GM12878 (cell line): Measurements from ENCODE around the gene ATP4A. TPM values are rescaled to one million over a fixed set of nuclear protein-coding genes. Genes with fewer than 3 reads are reported as not detected.
"Not testable (repeated sequence)": the region's sequence is repeated elsewhere in the genome, so short reads cannot be mapped to it uniquely, and the experiment has no call there.

Experiments used
- ATAC-seq: fragments of 200-7000 bp; cut with Tn5 transposase; 3 replicates; pipeline ENCODE4 v1.9.1; 2020; ENCODE audit warnings: mild to moderate bottlenecking, moderate library complexity
- BruUV-seq: library from RNA; stranded (reverse); fragments of 400-500 nt; replicated peaks from 2 replicates; lab custom pipeline; 2021; lab: Mats Ljungman, UMichigan
- CTCF ChIA-PET: fragments of 300-600 bp; sonication (Branson Sonifier 250); formaldehyde crosslinking; extraction: SDS; loops from one replicate; lab custom pipeline; 2021; ENCODE audit warnings: inconsistent platforms; lab: Yijun Ruan, JAX
- POLR2A ChIA-PET: fragments of 350-600 bp; formaldehyde crosslinking; extraction: SDS; loops from one replicate; lab custom pipeline; 2021; ENCODE audit warnings: inconsistent platforms; lab: Charles Lee
- RAD21 ChIA-PET: fragments of 300-600 bp; sonication (Branson Sonifier 250); formaldehyde crosslinking; loops from one replicate; lab custom pipeline; 2023; ENCODE audit warnings: antibody characterized with exemption; ENCODE audit not compliant: unreplicated experiment; lab: Charles Lee
- SMC1A ChIA-PET: fragments of 300-600 bp; sonication (Branson Sonifier 250); formaldehyde crosslinking; loops from one replicate; lab custom pipeline; 2023; ENCODE audit not compliant: unreplicated experiment, uncharacterized antibody; lab: Charles Lee
- DNase-seq: peaks from one replicate; pipeline ENCODE4 v3.0.0-alpha.2; 2011; ENCODE audit warnings: low read depth, low spot score
- FAIRE-seq: peaks from 3 replicates; lab custom pipeline; 2011; peaks lifted over from hg19 to GRCh38; lab: Jason Lieb, UNC
- H2AFZ ChIP-seq: 2 replicates; pipeline ENCODE4 v1.6.0; 2011; ENCODE audit warnings: low read depth, low read length, control low read depth; ENCODE audit not compliant: control insufficient read depth
- H3K27ac ChIP-seq: 2 replicates; pipeline ENCODE4 v1.5.1; 2011; ENCODE audit warnings: control low read depth; ENCODE audit not compliant: control insufficient read depth, insufficient read depth
- H3K27me3 ChIP-seq, 2 experiments: replicated peaks in 1 of 2; 2 replicates each; pipeline versions ENCODE4 v1.6.0 to v1.6.1; 2011; ENCODE audit warnings: low read length in 1 of 2; ENCODE audit not compliant: control insufficient read depth in 2 of 2, insufficient read depth in 2 of 2
- H3K36me3 ChIP-seq, 2 experiments: 2 replicates each; pipeline ENCODE4 v1.5.1; 2011; ENCODE audit warnings: low read length in 1 of 2; ENCODE audit not compliant: control insufficient read depth in 2 of 2, insufficient read depth in 2 of 2
- H3K4me1 ChIP-seq: 2 replicates; pipeline ENCODE4 v1.6.1; 2011; ENCODE audit warnings: mild to moderate bottlenecking, low read length, moderate library complexity, mixed read lengths; ENCODE audit not compliant: control insufficient read depth, insufficient read depth
- H3K4me2 ChIP-seq: 2 replicates; pipeline ENCODE4 v1.6.0; 2011; ENCODE audit warnings: control low read depth; ENCODE audit not compliant: control insufficient read depth, insufficient read depth
- H3K4me3 ChIP-seq: fragments of 200-600 bp; sonication (generic); 2 replicates; pipeline ENCODE4 v1.5.1; 2016
- H3K79me2 ChIP-seq: 2 replicates; pipeline ENCODE4 v1.6.0; 2011; ENCODE audit warnings: low read length; ENCODE audit not compliant: control insufficient read depth, insufficient read depth
- H3K9ac ChIP-seq: 2 replicates; pipeline ENCODE4 v1.8.0; 2011; ENCODE audit warnings: low read length, control low read depth, mixed read lengths; ENCODE audit not compliant: control insufficient read depth, insufficient read depth
- H3K9me3 ChIP-seq: replicated peaks from 3 replicates; pipeline ENCODE4 v1.5.1; 2011; ENCODE audit warnings: mild to moderate bottlenecking, low read length; ENCODE audit not compliant: control insufficient read depth, insufficient read depth
- H4K20me1 ChIP-seq: 2 replicates; pipeline ENCODE4 v1.6.0; 2011; ENCODE audit not compliant: control insufficient read depth, insufficient read depth
- BACH1 ChIP-seq: fragments of 450-650 bp; IDR thresholded peaks from 2 replicates; pipeline ENCODE4 v1.6.1; 2017; ENCODE audit warnings: mild to moderate bottlenecking, borderline replicate concordance
- BHLHE40 ChIP-seq, 2 experiments: fragments of 450-650 bp in 1 of 2; IDR thresholded peaks; 2 replicates each; pipeline ENCODE4 v1.6.1; 2011 to 2017; ENCODE audit warnings: low read depth in 2 of 2, borderline replicate concordance in 1 of 2, improper control_type of control experiment in 1 of 2, low read length in 1 of 2, mild to moderate bottlenecking in 1 of 2
- CHD1 ChIP-seq: IDR thresholded peaks from 2 replicates; pipeline ENCODE4 v1.6.1; 2012; ENCODE audit warnings: low read depth, low read length, improper control_type of control experiment
- EGR1 ChIP-seq, 2 experiments: IDR thresholded peaks; 1 replicate in 1 of 2; 2 replicates in 1 of 2; pipeline ENCODE4 v1.6.1; 2011 to 2012; ENCODE audit warnings: low read depth in 2 of 2, low read length in 2 of 2, borderline replicate concordance in 1 of 2, mild to moderate bottlenecking in 1 of 2, moderate library complexity in 1 of 2
- IKZF1 ChIP-seq: fragments of 450-650 bp; conservative IDR thresholded peaks from 2 replicates; pipeline ENCODE4 v1.6.1; 2017; ENCODE audit warnings: antibody characterized with exemption, mild to moderate bottlenecking
- NR2C2 ChIP-seq: IDR thresholded peaks from 2 replicates; pipeline ENCODE4 v1.6.1; 2011; ENCODE audit warnings: borderline replicate concordance, low read depth; ENCODE audit not compliant: control insufficient read depth, insufficient read length
- WGBS: methylation state at CpG from one replicate; pipeline ENCODE4 v1.1.6; 2016; ENCODE audit warnings: low lambda C conversion rate; ENCODE audit not compliant: insufficient replicate concordance, insufficient coverage; ENCODE audit errors: missing lambda C conversion rate; 5-methylcytosine and 5-hydroxymethylcytosine counted together
- in situ Hi-C: fragments of 300-500 bp; cut with MboI; formaldehyde crosslinking; loops from 9 replicates; pipeline ENCODE4 v1.14.3; 2018; ENCODE audit warnings: mixed read lengths
- intact Hi-C: fragments of 100-400 bp; cut with micrococcal nuclease; formaldehyde crosslinking; loops from one replicate; pipeline ENCODE4 v1.14.2; 2022; ENCODE audit not compliant: unreplicated experiment
- polyA plus RNA-seq, 11 experiments: library from polyadenylated mRNA; depleted of rRNA in 4 of 11; unstranded in 6 of 11; stranded (reverse) in 5 of 11; fragments of >200 nt; fragmentation: Nextera tagmentation in 4 of 11; fragmentation: Illumina TruSeq in 1 of 11; extraction: Ambion mirVana in 4 of 11; extraction: Trizol in 1 of 11; gene quantifications; 1 replicate in 1 of 11; 2 replicates in 10 of 11; pipeline versions ENCODE4 v1.2.1 to v1.2.3, GENCODE V29; 2011 to 2016; ENCODE audit warnings: inconsistent platforms in 2 of 11, missing spikeins in 2 of 11, low read depth in 1 of 11
- total RNA-seq, 4 experiments: library from RNA; depleted of rRNA in 3 of 4; stranded (reverse); fragments of >200 nt in 3 of 4; fragmentation: Illumina TruSeq in 1 of 4; extraction: Trizol in 1 of 4; gene quantifications; 2 replicates each; pipeline versions ENCODE4 v1.2.1 to v1.2.3, GENCODE V29; 2013 to 2021
- TF ChIP-seq, protein P1 (sequence below): fragments of 450-650 bp; IDR thresholded peaks from 2 replicates; pipeline ENCODE4 v1.6.1; 2018; ENCODE audit warnings: mild to moderate bottlenecking, low read depth, moderate library complexity; ENCODE audit not compliant: partially characterized antibody

The ATP4A gene
- total and polyA plus RNA-seq, 10 of the 15 experiments (the other 5 are each of a cell fraction or from before 2014, with no cell fraction given): 0.03 to 1.5 (median 0.11) TPM; not detected in 3

DNA sequence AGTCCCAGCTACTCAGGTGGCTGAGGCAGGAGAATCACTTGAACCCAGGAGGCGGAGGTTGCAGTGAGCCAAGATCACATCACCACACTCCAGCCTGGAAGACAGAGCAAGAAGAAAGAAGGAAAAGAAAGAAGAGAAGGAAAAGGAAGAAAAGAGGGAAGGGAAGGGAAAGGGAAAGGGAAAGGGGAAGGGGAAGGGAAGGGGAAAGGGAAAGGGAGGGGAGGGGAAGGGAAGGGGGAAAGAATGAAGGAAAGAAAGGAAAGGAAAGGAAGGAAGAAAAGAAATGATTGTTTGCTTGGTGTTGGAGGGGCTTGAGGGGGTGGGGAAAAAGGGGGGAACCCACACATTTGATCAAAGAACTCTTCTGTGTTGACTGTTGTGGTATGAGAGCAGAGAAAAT, 32.5 kb upstream of the ATP4A start (continued):
- no peak for TF ChIP-seq EGR1 (IDR thresholded peaks at IDR 0.05; ENCODE audit: borderline replicate concordance in 1 of 2, low read depth in 2 of 2, low read length in 2 of 2)
- TF ChIP-seq IKZF1: no peak
- no peak for TF ChIP-seq BHLHE40 (IDR thresholded peaks at IDR 0.05; ENCODE audit: borderline replicate concordance in 1 of 2, low read depth in 2 of 2, low read length in 1 of 2)
- TF ChIP-seq CHD1: no peak
- no peak for TF ChIP-seq NR2C2
- TF ChIP-seq, protein P1, sequence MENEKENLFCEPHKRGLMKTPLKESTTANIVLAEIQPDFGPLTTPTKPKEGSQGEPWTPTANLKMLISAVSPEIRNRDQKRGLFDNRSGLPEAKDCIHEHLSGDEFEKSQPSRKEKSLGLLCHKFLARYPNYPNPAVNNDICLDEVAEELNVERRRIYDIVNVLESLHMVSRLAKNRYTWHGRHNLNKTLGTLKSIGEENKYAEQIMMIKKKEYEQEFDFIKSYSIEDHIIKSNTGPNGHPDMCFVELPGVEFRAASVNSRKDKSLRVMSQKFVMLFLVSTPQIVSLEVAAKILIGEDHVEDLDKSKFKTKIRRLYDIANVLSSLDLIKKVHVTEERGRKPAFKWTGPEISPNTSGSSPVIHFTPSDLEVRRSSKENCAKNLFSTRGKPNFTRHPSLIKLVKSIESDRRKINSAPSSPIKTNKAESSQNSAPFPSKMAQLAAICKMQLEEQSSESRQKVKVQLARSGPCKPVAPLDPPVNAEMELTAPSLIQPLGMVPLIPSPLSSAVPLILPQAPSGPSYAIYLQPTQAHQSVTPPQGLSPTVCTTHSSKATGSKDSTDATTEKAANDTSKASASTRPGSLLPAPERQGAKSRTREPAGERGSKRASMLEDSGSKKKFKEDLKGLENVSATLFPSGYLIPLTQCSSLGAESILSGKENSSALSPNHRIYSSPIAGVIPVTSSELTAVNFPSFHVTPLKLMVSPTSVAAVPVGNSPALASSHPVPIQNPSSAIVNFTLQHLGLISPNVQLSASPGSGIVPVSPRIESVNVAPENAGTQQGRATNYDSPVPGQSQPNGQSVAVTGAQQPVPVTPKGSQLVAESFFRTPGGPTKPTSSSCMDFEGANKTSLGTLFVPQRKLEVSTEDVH: no peak
- no peak for TF ChIP-seq BACH1

DNA sequence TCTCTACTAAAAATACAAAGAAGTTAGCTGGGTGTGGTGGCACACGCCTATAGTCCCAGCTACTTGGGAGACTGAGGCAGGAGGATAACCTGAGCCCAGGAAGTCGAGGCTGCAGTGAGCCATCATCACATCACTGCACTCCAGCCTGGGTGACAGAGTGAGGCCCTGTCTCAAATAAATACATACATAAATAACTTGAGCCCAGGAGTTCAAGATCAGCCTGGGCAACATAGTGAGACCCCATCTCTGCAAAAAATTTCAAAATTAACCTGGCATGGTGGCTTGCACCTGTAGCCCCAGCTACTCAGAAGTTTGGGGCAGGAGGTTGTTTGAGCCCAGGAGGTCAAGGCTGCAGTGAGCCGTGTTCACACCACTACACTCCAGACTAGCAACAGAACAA, 31.6 kb upstream of the ATP4A start:
- H3K27ac ChIP-seq, H3K4me1 ChIP-seq, BruUV-seq, POLR2A ChIA-PET, H3K9ac ChIP-seq, H3K36me3 ChIP-seq, H3K27me3 ChIP-seq, H3K4me2 ChIP-seq, H3K4me3 ChIP-seq, H3K79me2 ChIP-seq, DNase-seq, FAIRE-seq, in situ Hi-C loops, ATAC-seq, H3K9me3 ChIP-seq, H4K20me1 ChIP-seq, H2AFZ ChIP-seq: not testable (repeated sequence)
- CTCF ChIA-PET: interaction anchor here (1.0 to 1.1 kb wide), 2 partner anchors 14 to 47 kb away, joined by 4 to 6 read pairs; no protein-coding TSS in a partner anchor
- RAD21 ChIA-PET: interaction anchor here (0.9 kb wide), 1 partner anchor 47 kb away, joined by 3 read pairs; no protein-coding TSS in a partner anchor
- SMC1A ChIA-PET: interaction anchor here (1.9 kb wide), 1 partner anchor 15 kb away, joined by 5 read pairs; no protein-coding TSS in a partner anchor
- intact Hi-C loops: loop anchor here (5.0 kb wide), 1 partner anchor 248 kb away; the partner anchor contains the start of gene FFAR1
- 24% methylated on average over 3 of the region's 3 CpGs for WGBS
